DND-41 (cell line): ENCODE data around the gene FOXK1.
"Not testable (repeated sequence)": the region's sequence is repeated elsewhere in the genome, so short reads cannot be mapped to it uniquely, and the experiment has no call there.

Experiments
- ATAC-seq: fragments of 200-7000 bp; cut with Tn5 transposase; 3 replicates; pipeline ENCODE4 v1.9.1; 2021; ENCODE audit warnings: low read depth; ENCODE audit not compliant: insufficient read depth
- DNase-seq: peaks from one replicate; pipeline ENCODE4 v3.0.0-alpha.2; 2020
- H2AFZ ChIP-seq: 2 replicates; pipeline ENCODE4 v1.6.0; 2012; ENCODE audit warnings: low read depth, low read length
- H3K27ac ChIP-seq: 2 replicates; pipeline ENCODE4 v1.5.1; 2012; ENCODE audit warnings: low read length, inconsistent platforms
- H3K27me3 ChIP-seq: fragments of 200-600 bp; sonication (generic); 2 replicates; pipeline ENCODE4 v1.6.0; 2012; ENCODE audit warnings: low read length, mild to moderate bottlenecking, inconsistent platforms; ENCODE audit not compliant: insufficient read depth, poor library complexity
- H3K36me3 ChIP-seq: 2 replicates; pipeline ENCODE4 v1.5.1; 2012; ENCODE audit warnings: low read length, inconsistent platforms; ENCODE audit not compliant: insufficient read depth
- H3K4me1 ChIP-seq: 2 replicates; pipeline ENCODE4 v1.5.1; 2012; ENCODE audit warnings: mild to moderate bottlenecking, low read length; ENCODE audit not compliant: insufficient read depth
- H3K4me2 ChIP-seq: 2 replicates; pipeline ENCODE4 v1.6.0; 2012; ENCODE audit warnings: mild to moderate bottlenecking, moderate library complexity, low read length, inconsistent platforms; ENCODE audit not compliant: insufficient read depth
- H3K4me3 ChIP-seq, 2 experiments: fragments of 200-600 bp in 1 of 2; shearing (Covaris generic) in 1 of 2; 2 replicates each; pipeline ENCODE4 v1.5.1; 2012 to 2016; ENCODE audit warnings: inconsistent platforms in 2 of 2, low read length in 2 of 2, mild to moderate bottlenecking in 2 of 2, low read depth in 1 of 2, moderate library complexity in 1 of 2
- H3K79me2 ChIP-seq: 2 replicates; pipeline ENCODE4 v1.6.0; 2012; ENCODE audit warnings: low read length, inconsistent platforms; ENCODE audit not compliant: insufficient read depth
- H3K9ac ChIP-seq: 2 replicates; pipeline ENCODE4 v1.6.0; 2012; ENCODE audit warnings: low read depth, mild to moderate bottlenecking, inconsistent platforms, low read length, moderate library complexity
- H3K9me3 ChIP-seq: 2 replicates; pipeline ENCODE4 v1.5.1; 2012; ENCODE audit warnings: low read length, moderate library complexity, mild to moderate bottlenecking, inconsistent platforms; ENCODE audit not compliant: insufficient read depth, severe bottlenecking
- H4K20me1 ChIP-seq: 2 replicates; pipeline ENCODE4 v1.6.0; 2012; ENCODE audit warnings: low read length; ENCODE audit not compliant: insufficient read depth
- CTCF ChIP-seq: IDR thresholded peaks from 2 replicates; pipeline ENCODE4 v1.5.1; 2012; ENCODE audit warnings: borderline replicate concordance, low read length, moderate library complexity, mild to moderate bottlenecking; ENCODE audit not compliant: poor library complexity, severe bottlenecking; ENCODE audit errors: extremely low read depth
- EZH2 ChIP-seq: IDR thresholded peaks from 3 replicates; pipeline ENCODE4 v1.6.1; 2012; ENCODE audit warnings: borderline replicate concordance, low read depth, mild to moderate bottlenecking, moderate library complexity, low read length, inconsistent platforms; ENCODE audit not compliant: severe bottlenecking

The FOXK1 gene

GRCh38 chr7:4692055-4692454 lies 10.0 kb downstream of the FOXK1 start:
- no peak overlapping the region for H3K4me3 ChIP-seq
- no peak overlapping the region for H3K9ac ChIP-seq
- no peaks in the 10 kb centered on the region for H3K4me1 ChIP-seq
- DNase-seq: no peak
- no peaks in the 10 kb centered on the region for H3K9me3 ChIP-seq
- H3K36me3 ChIP-seq: peaks cover 10% of the 10 kb centered on the region; the same call in 1 of the 2 replicates
- H3K27me3 ChIP-seq: no peaks in the 10 kb centered on the region
- H3K27ac ChIP-seq: no peak overlapping the region
- H2AFZ ChIP-seq: no peak overlapping the region
- TF ChIP-seq CTCF: no peak
- no peak for TF ChIP-seq EZH2
- ATAC-seq: no peak
- peaks cover 99% of the 10 kb centered on the region for H3K79me2 ChIP-seq
- H3K4me2 ChIP-seq: no peak overlapping the region
- H4K20me1 ChIP-seq: peaks cover 80% of the 10 kb centered on the region

- H4K20me1 ChIP-seq: peaks cover 81% of the 10 kb centered on the region
Measured at GRCh38 chr7:4692622-4693021, 10.5 kb downstream of the FOXK1 start.

GRCh38 chr7:4693152-4693551 lies 11.1 kb downstream of the FOXK1 start:
- no peak for TF ChIP-seq EZH2
- Histone ChIP-seq H3K4me2 (no peak overlapping the region), H3K27ac (no peak overlapping the region), H3K36me3 (peaks cover 10% of the 10 kb centered on the region; the same call in 1 of the 2 replicates), H3K79me2 (peaks cover 99% of the 10 kb centered on the region), H2AFZ (no peak overlapping the region), H3K9ac (no peak overlapping the region), H3K4me1 (no peaks in the 10 kb centered on the region), H4K20me1 (peaks cover 78% of the 10 kb centered on the region), H3K27me3 (no peaks in the 10 kb centered on the region), H3K9me3 (no peaks in the 10 kb centered on the region), H3K4me3 (no peak overlapping the region)
- ATAC-seq: no peak
- no peak for DNase-seq

More at GRCh38 chr7:4692622-4693021, 10.5 kb downstream of the FOXK1 start:
- peaks cover 99% of the 10 kb centered on the region for H3K79me2 ChIP-seq
- H3K27me3 ChIP-seq, H3K27ac ChIP-seq, DNase-seq, H3K9ac ChIP-seq, H3K4me3 ChIP-seq, H3K9me3 ChIP-seq, H3K4me2 ChIP-seq, H3K4me1 ChIP-seq, H3K36me3 ChIP-seq, ATAC-seq, H2AFZ ChIP-seq: not testable (repeated sequence)

- H3K9me3 ChIP-seq: no peaks in the 10 kb centered on the region
- no peak overlapping the region for H3K4me2 ChIP-seq
- H4K20me1 ChIP-seq: peaks cover 78% of the 10 kb centered on the region
- no peaks in the 10 kb centered on the region for H3K27me3 ChIP-seq
- no peak overlapping the region for H3K27ac ChIP-seq
- H3K4me3 ChIP-seq: no peak overlapping the region
- H3K36me3 ChIP-seq: peaks cover 10% of the 10 kb centered on the region; the same call in 1 of the 2 replicates
- no peak for TF ChIP-seq EZH2
- no peak for TF ChIP-seq CTCF
- peaks cover 99% of the 10 kb centered on the region for H3K79me2 ChIP-seq
- no peak overlapping the region for H3K9ac ChIP-seq
- H2AFZ ChIP-seq: no peak overlapping the region
- H3K4me1 ChIP-seq: no peaks in the 10 kb centered on the region
- DNase-seq: no peak
- no peak for ATAC-seq
Measured at GRCh38 chr7:4693749-4694148, 11.7 kb downstream of the FOXK1 start.
